Trophoblast cell (in vitro differentiated cells and primary cell): ENCODE measurements around the gene NIP7.

Source experiments
- DNase-seq, 2 donors: peaks; one replicate each; pipeline ENCODE4 v3.0.0-alpha.2; 2016
- H2AFZ ChIP-seq: 2 replicates; pipeline ENCODE4 v1.6.1; 2013; ENCODE audit warnings: low read length, moderate library complexity, mild to moderate bottlenecking; ENCODE audit not compliant: insufficient read depth, poor library complexity
- H2AK5ac ChIP-seq: 2 replicates; pipeline ENCODE4 v1.6.1; 2013; ENCODE audit warnings: mild to moderate bottlenecking, low read length
- H2BK120ac ChIP-seq: 2 replicates; pipeline ENCODE4 v1.6.1; 2013; ENCODE audit warnings: low read length, mild to moderate bottlenecking, moderate library complexity; ENCODE audit not compliant: insufficient read depth, poor library complexity
- H2BK12ac ChIP-seq: 2 replicates; pipeline ENCODE4 v1.6.1; 2013; ENCODE audit warnings: mild to moderate bottlenecking, low read length, moderate library complexity
- H2BK5ac ChIP-seq: 2 replicates; pipeline ENCODE4 v1.6.1; 2013; ENCODE audit warnings: low read length, low read depth, moderate library complexity, mild to moderate bottlenecking; ENCODE audit not compliant: poor library complexity
- H3K14ac ChIP-seq: 2 replicates; pipeline ENCODE4 v1.6.1; 2013; ENCODE audit warnings: mild to moderate bottlenecking, low read length
- H3K18ac ChIP-seq: 2 replicates; pipeline ENCODE4 v1.6.1; 2013; ENCODE audit warnings: mild to moderate bottlenecking, low read length
- H3K23ac ChIP-seq: 2 replicates; pipeline ENCODE4 v1.6.1; 2013; ENCODE audit warnings: low read length
- H3K27ac ChIP-seq: 2 replicates; pipeline ENCODE4 v1.5.1; 2013; ENCODE audit warnings: low read depth, mild to moderate bottlenecking, inconsistent platforms, low read length, moderate library complexity
- H3K27me3 ChIP-seq: 2 replicates; pipeline ENCODE4 v1.6.1; 2013; ENCODE audit warnings: inconsistent platforms, mild to moderate bottlenecking, low read length, moderate library complexity; ENCODE audit not compliant: insufficient read depth
- H3K36me3 ChIP-seq, 2 experiments: 1 replicate in 1 of 2; 2 replicates in 1 of 2; pipeline ENCODE4 v1.6.1; 2013; ENCODE audit warnings: low read length in 2 of 2, mild to moderate bottlenecking in 2 of 2, moderate library complexity in 1 of 2; ENCODE audit not compliant: insufficient read depth in 2 of 2, control insufficient read depth in 1 of 2
- H3K4ac ChIP-seq: 2 replicates; pipeline ENCODE4 v1.6.1; 2013; ENCODE audit warnings: low read depth, mild to moderate bottlenecking, low read length, moderate library complexity
- H3K4me1 ChIP-seq, 2 experiments: 1 replicate in 1 of 2; 2 replicates in 1 of 2; pipeline ENCODE4 v1.6.1; 2013; ENCODE audit warnings: low read length in 2 of 2, mild to moderate bottlenecking in 2 of 2, moderate library complexity in 1 of 2; ENCODE audit not compliant: insufficient read depth in 2 of 2, control insufficient read depth in 1 of 2
- H3K4me2 ChIP-seq: 2 replicates; pipeline ENCODE4 v1.6.1; 2013; ENCODE audit warnings: inconsistent platforms, mild to moderate bottlenecking, low read length, moderate library complexity
- H3K4me3 ChIP-seq: 2 replicates; pipeline ENCODE4 v1.5.1; 2013; ENCODE audit warnings: mild to moderate bottlenecking, low read depth, low read length, inconsistent platforms
- H3K79me1 ChIP-seq: one replicate; pipeline ENCODE4 v1.6.1; 2013; ENCODE audit warnings: low read length
- H3K79me2 ChIP-seq: 2 replicates; pipeline ENCODE4 v1.6.1; 2013; ENCODE audit warnings: low read length, mild to moderate bottlenecking; ENCODE audit not compliant: control insufficient read depth, insufficient read depth, poor library complexity
- H3K9ac ChIP-seq: 2 replicates; pipeline ENCODE4 v1.6.1; 2013; ENCODE audit warnings: mild to moderate bottlenecking, low read length
- H3K9me3 ChIP-seq: 2 replicates; pipeline ENCODE4 v1.6.1; 2013; ENCODE audit warnings: low read depth, mild to moderate bottlenecking, control low read depth, inconsistent platforms, low read length; ENCODE audit not compliant: insufficient read depth
- H4K12ac ChIP-seq: 2 replicates; pipeline ENCODE4 v1.6.1; 2013; ENCODE audit warnings: low read depth, mild to moderate bottlenecking, low read length, moderate library complexity
- H4K8ac ChIP-seq: 2 replicates; pipeline ENCODE4 v1.6.1; 2013; ENCODE audit warnings: low read depth, mild to moderate bottlenecking, low read length, moderate library complexity
- H4K91ac ChIP-seq: one replicate; pipeline ENCODE4 v1.6.1; 2013; ENCODE audit warnings: low read depth, mild to moderate bottlenecking, low read length, moderate library complexity
- WGBS: extraction: QIAGEN DNeasy Blood & Tissue Kit; methylation state at CpG from one replicate; pipeline ENCODE4 v1.1.7; 2013; ENCODE audit warnings: missing lambda C conversion rate; ENCODE audit not compliant: insufficient read length, insufficient coverage; ENCODE audit errors: extremely low coverage; 5-methylcytosine and 5-hydroxymethylcytosine counted together

The NIP7 gene

GRCh38 chr16:69321080-69321479 lies 18.5 kb upstream of the NIP7 start:
- Histone ChIP-seq H3K14ac (no peak overlapping the region), H2BK12ac (no peak overlapping the region), H4K91ac (no peak overlapping the region), H4K12ac (no peak overlapping the region), H2AK5ac (no peak overlapping the region), H2AFZ (no peak overlapping the region), H2BK5ac (no peak overlapping the region), H3K4me3 (no peak overlapping the region), H3K27ac (no peak overlapping the region), H3K36me3 (peaks cover 89% of the 10 kb centered on the region in 2 experiments), H3K18ac (no peak overlapping the region), H3K4me2 (no peak overlapping the region), H2BK120ac (no peak overlapping the region), H4K8ac (no peak overlapping the region), H3K9ac (no peak overlapping the region), H3K27me3 (no peaks in the 10 kb centered on the region), H3K4ac (no peak overlapping the region), H3K9me3 (no peaks in the 10 kb centered on the region), H3K79me1 (no peaks in the 10 kb centered on the region), H3K79me2 (peaks cover 2% of the 10 kb centered on the region), H3K4me1 (peaks cover 0 to 2% of the 10 kb centered on the region in 2 experiments), H3K23ac (no peak overlapping the region)
- DNase-seq, result no peak
- no CpG with 5 or more reads among the region's 22 CpGs for WGBS

DNA sequence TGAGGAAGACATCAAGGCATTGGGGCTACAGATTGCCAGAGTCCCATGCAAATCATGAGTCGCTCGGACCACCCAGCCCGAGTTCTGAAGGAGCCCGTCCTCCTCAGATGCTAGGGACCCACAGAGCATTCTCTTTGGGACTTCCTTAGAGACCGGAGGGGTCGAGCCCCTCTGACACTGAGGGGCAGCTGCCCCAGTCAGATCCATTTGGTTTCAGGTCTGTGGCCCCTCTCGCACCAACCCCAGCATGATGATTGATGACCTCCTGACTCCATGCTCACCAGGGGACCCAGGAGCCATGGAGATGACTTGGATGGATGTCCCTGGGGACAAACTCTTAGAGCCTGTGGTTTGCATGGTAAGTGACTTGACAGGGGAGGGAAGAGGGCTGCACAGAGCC lies 17.2 kb upstream of the NIP7 start:
- H3K9me3 ChIP-seq, result no peaks in the 10 kb centered on the region
- no peak overlapping the region for H4K8ac ChIP-seq
- H2BK12ac ChIP-seq, result no peak overlapping the region
- no peak overlapping the region for H2AK5ac ChIP-seq
- peaks cover 2% of the 10 kb centered on the region for H3K79me2 ChIP-seq
- no peak for DNase-seq
- peaks cover 79 to 84% of the 10 kb centered on the region in 2 experiments for H3K36me3 ChIP-seq
- no peak overlapping the region for H2AFZ ChIP-seq
- no peak overlapping the region for H4K91ac ChIP-seq
- no peak overlapping the region for H3K9ac ChIP-seq
- H3K14ac ChIP-seq, result no peak overlapping the region
- no peaks in the 10 kb centered on the region for H3K27me3 ChIP-seq
- no peak overlapping the region for H3K18ac ChIP-seq
- no peaks in the 10 kb centered on the region for H3K79me1 ChIP-seq
- WGBS, result no CpG with 5 or more reads among the region's 7 CpGs
- H3K4me3 ChIP-seq, result no peak overlapping the region
- no peak overlapping the region for H3K27ac ChIP-seq
- no peak overlapping the region for H4K12ac ChIP-seq
- peaks cover 0 to 2% of the 10 kb centered on the region in 2 experiments for H3K4me1 ChIP-seq
- no peak overlapping the region for H2BK5ac ChIP-seq
- no peak overlapping the region for H3K23ac ChIP-seq
- no peak overlapping the region for H2BK120ac ChIP-seq
- no peak overlapping the region for H3K4ac ChIP-seq
- no peak overlapping the region for H3K4me2 ChIP-seq

GRCh38 chr16:69323415-69323814 lies 16.2 kb upstream of the NIP7 start:
- no peak overlapping the region for H4K12ac ChIP-seq
- no peaks in the 10 kb centered on the region for H3K27me3 ChIP-seq
- H3K18ac ChIP-seq, result no peak overlapping the region
- no peak overlapping the region for H2AFZ ChIP-seq
- H2BK120ac ChIP-seq, result no peak overlapping the region
- H4K8ac ChIP-seq, result no peak overlapping the region
- WGBS, result no CpG with 5 or more reads among the region's 14 CpGs
- no peaks in the 10 kb centered on the region for H3K79me1 ChIP-seq
- no peak overlapping the region for H3K14ac ChIP-seq
- peaks cover 3% of the 10 kb centered on the region for H3K79me2 ChIP-seq
- H3K9me3 ChIP-seq, result no peaks in the 10 kb centered on the region
- no peak for DNase-seq
- peaks cover 2 to 4% of the 10 kb centered on the region in 2 experiments for H3K4me1 ChIP-seq
- H3K9ac ChIP-seq, result no peak overlapping the region
- H3K4me2 ChIP-seq, result no peak overlapping the region
- no peak overlapping the region for H2AK5ac ChIP-seq
- no peak overlapping the region for H2BK5ac ChIP-seq
- H4K91ac ChIP-seq, result no peak overlapping the region
- no peak overlapping the region for H3K4me3 ChIP-seq
- no peak overlapping the region for H3K27ac ChIP-seq
- H3K4ac ChIP-seq, result no peak overlapping the region
- H3K23ac ChIP-seq, result no peak overlapping the region
- H3K36me3 ChIP-seq, result peaks cover 78 to 81% of the 10 kb centered on the region in 2 experiments
- H2BK12ac ChIP-seq, result no peak overlapping the region

DNA sequence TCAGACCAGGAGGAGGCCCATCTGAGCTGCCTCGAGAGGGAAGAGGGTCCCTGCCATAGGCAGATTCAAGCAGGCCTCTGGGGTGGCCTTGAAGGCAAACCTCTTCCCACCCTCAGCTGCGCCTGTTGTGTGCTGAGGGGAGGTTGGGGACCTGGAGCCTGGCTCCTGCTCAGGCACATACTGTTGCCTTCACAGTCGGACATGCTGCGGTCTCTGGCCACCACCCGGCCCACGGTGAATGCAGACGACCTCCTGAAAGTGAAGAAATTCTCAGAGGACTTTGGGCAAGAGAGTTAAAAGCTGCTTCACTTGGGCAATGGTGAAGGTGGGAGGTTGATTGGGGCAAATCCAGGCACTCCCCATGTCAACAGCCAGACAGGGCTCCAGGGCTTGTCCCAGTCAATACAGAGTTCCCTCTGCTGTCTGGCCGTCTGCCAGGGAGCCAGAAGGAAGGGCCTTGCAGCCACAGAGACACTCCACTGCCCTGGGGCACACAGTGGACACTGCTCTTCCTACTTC lies 15.5 kb upstream of the NIP7 start:
- peaks cover 3 to 6% of the 10 kb centered on the region in 2 experiments for H3K4me1 ChIP-seq
- H2BK120ac ChIP-seq, result no peak overlapping the region
- no peak overlapping the region for H3K14ac ChIP-seq
- H3K23ac ChIP-seq, result no peak overlapping the region
- no peak overlapping the region for H2BK12ac ChIP-seq
- no peak overlapping the region for H2BK5ac ChIP-seq
- H3K36me3 ChIP-seq, result peaks cover 74 to 80% of the 10 kb centered on the region in 2 experiments
- WGBS, result no CpG with 5 or more reads among the region's 8 CpGs
- H3K4ac ChIP-seq, result no peak overlapping the region
- no peak overlapping the region for H3K4me3 ChIP-seq
- no peaks in the 10 kb centered on the region for H3K27me3 ChIP-seq
- H4K12ac ChIP-seq, result no peak overlapping the region
- H2AK5ac ChIP-seq, result no peak overlapping the region
- H3K9me3 ChIP-seq, result no peaks in the 10 kb centered on the region
- H3K79me2 ChIP-seq, result peaks cover 4% of the 10 kb centered on the region
- H3K4me2 ChIP-seq, result no peak overlapping the region
- no peak overlapping the region for H3K27ac ChIP-seq
- H4K8ac ChIP-seq, result no peak overlapping the region
- no peak overlapping the region for H4K91ac ChIP-seq
- H3K18ac ChIP-seq, result no peak overlapping the region
- peak overlapping the region; percentile 41 for H3K9ac ChIP-seq
- no peak overlapping the region for H2AFZ ChIP-seq
- no peaks in the 10 kb centered on the region for H3K79me1 ChIP-seq
- no peak for DNase-seq
